ENCODE data around the gene OLFM2.

The OLFM2 gene

GRCh38 chr19:9909251-9909650 is 27.1 kb downstream of the OLFM2 start:
- no peak for DNase-seq (ENCODE audit: low read depth, low spot score)

GRCh38 chr19:9906475-9907087 is 29.7 kb downstream of the OLFM2 start:
- DNase-seq (ENCODE audit: low read depth, low spot score), result no peak

- no peak for DNase-seq (ENCODE audit: low read depth, low spot score)
Observed at GRCh38 chr19:9903336-9903735, 33.0 kb downstream of the OLFM2 start.

GRCh38 chr19:9901642-9902041 is 34.7 kb downstream of the OLFM2 start:
- no peak for DNase-seq (ENCODE audit: low read depth, low spot score)

- DNase-seq (ENCODE audit: low read depth, low spot score), result no peak
Observed at GRCh38 chr19:9901020-9901419, 35.3 kb downstream of the OLFM2 start.

- DNase-seq (ENCODE audit: low read depth, low spot score), result no peak
Observed at GRCh38 chr19:9891609-9892373, 44.5 kb downstream of the OLFM2 start.

- DNase-seq (ENCODE audit: low read depth, low spot score), result no peak
Observed at GRCh38 chr19:9885077-9885552, 51.2 kb downstream of the OLFM2 start.

- no peak for DNase-seq (ENCODE audit: low read depth, low spot score)
Observed at GRCh38 chr19:9883764-9884163, 52.6 kb downstream of the OLFM2 start.

GRCh38 chr19:9883231-9883758 is 53.0 kb downstream of the OLFM2 start:
- DNase-seq (ENCODE audit: low read depth, low spot score), result no peak

- DNase-seq (ENCODE audit: low read depth, low spot score), result no peak
Observed at GRCh38 chr19:9881720-9882119, 54.6 kb downstream of the OLFM2 start.

- DNase-seq (ENCODE audit: low read depth, low spot score), result no peak
Observed at GRCh38 chr19:9878511-9879196, 57.7 kb downstream of the OLFM2 start.

- no peak for DNase-seq (ENCODE audit: low read depth, low spot score)
Observed at GRCh38 chr19:9877780-9878510, 58.4 kb downstream of the OLFM2 start.

- no peak for DNase-seq (ENCODE audit: low read depth, low spot score)
Observed at GRCh38 chr19:9875796-9876195, 60.5 kb downstream of the OLFM2 start.

- no peak for DNase-seq (ENCODE audit: low read depth, low spot score)
Observed at GRCh38 chr19:9875031-9875627, 61.2 kb downstream of the OLFM2 start.

- no peak for DNase-seq (ENCODE audit: low read depth, low spot score)
Observed at GRCh38 chr19:9872618-9873242, 63.6 kb downstream of the OLFM2 start.

- no peak for DNase-seq (ENCODE audit: low read depth, low spot score)
Observed at GRCh38 chr19:9871626-9872338, 64.5 kb downstream of the OLFM2 start.

GRCh38 chr19:9868983-9869617 is 67.2 kb downstream of the OLFM2 start:
- DNase-seq (ENCODE audit: low read depth, low spot score), result no peak

GRCh38 chr19:9865732-9866501 is 70.4 kb downstream of the OLFM2 start:
- DNase-seq (ENCODE audit: low read depth, low spot score), result no peak

- DNase-seq (ENCODE audit: low read depth, low spot score), result no peak
Observed at GRCh38 chr19:9863759-9864158, 72.6 kb downstream of the OLFM2 start.
